Fibroblast of mammary gland (primary cell): ENCODE measurements around the gene KCNK5.

ENCODE experiments used
- DNase-seq: peaks from one replicate; pipeline ENCODE4 v3.0.0-alpha.2; 2010; ENCODE audit warnings: low read depth
- H3K4me3 ChIP-seq: 2 replicates; pipeline ENCODE4 v1.5.1; 2011; ENCODE audit warnings: low read depth, mild to moderate bottlenecking, low read length, moderate library complexity; ENCODE audit not compliant: control insufficient read depth
- CTCF ChIP-seq: conservative IDR thresholded peaks from 2 replicates; pipeline ENCODE4 v1.5.1; 2011; ENCODE audit warnings: low read depth, low read length, inconsistent platforms; ENCODE audit not compliant: control insufficient read depth, insufficient read depth

KCNK5 gene

GRCh38 chr6:39260953-39261352 lies 31.7 kb upstream of the KCNK5 start:
- no peak for DNase-seq
- no peak overlapping the region for H3K4me3 ChIP-seq
- no peak for TF ChIP-seq CTCF

- no peak for TF ChIP-seq CTCF
- peak; percentile 2 for DNase-seq
- H3K4me3 ChIP-seq, result no peak overlapping the region
These were observed 31.2 kb upstream of the KCNK5 start for GRCh38 chr6:39260456-39260855.

GRCh38 chr6:39256294-39256940 lies 27.1 kb upstream of the KCNK5 start:
- no peak for DNase-seq
- no peak overlapping the region for H3K4me3 ChIP-seq
- no peak for TF ChIP-seq CTCF

- no peak for TF ChIP-seq CTCF
- no peak overlapping the region for H3K4me3 ChIP-seq
- no peak for DNase-seq
These were observed 25.8 kb upstream of the KCNK5 start for GRCh38 chr6:39254999-39255535.

- H3K4me3 ChIP-seq, result no peak overlapping the region
These were observed 22.1 kb upstream of the KCNK5 start for GRCh38 chr6:39251406-39251805.

GRCh38 chr6:39250507-39250906 lies 21.2 kb upstream of the KCNK5 start:
- TF ChIP-seq CTCF, result no peak
- no peak overlapping the region for H3K4me3 ChIP-seq
- DNase-seq, result no peak

More at GRCh38 chr6:39251406-39251805, 22.1 kb upstream of the KCNK5 start:
- no peak for TF ChIP-seq CTCF
- DNase-seq, result no peak
